Activated T-helper 1 cell treated with anti-CD3 and anti-CD28 coated beads, Interleukin-2, amount 50 U/mL, for 16 hours (primary cell): ENCODE data around the gene ARHGAP6.

Experiments
- DNase-seq, 2 donors: peaks; one replicate each; pipeline ENCODE4 v3.0.0-alpha.2; 2020; ENCODE audit warnings: low read depth in 1 of 2, low spot score in 1 of 2

Gene ARHGAP6

DNA sequence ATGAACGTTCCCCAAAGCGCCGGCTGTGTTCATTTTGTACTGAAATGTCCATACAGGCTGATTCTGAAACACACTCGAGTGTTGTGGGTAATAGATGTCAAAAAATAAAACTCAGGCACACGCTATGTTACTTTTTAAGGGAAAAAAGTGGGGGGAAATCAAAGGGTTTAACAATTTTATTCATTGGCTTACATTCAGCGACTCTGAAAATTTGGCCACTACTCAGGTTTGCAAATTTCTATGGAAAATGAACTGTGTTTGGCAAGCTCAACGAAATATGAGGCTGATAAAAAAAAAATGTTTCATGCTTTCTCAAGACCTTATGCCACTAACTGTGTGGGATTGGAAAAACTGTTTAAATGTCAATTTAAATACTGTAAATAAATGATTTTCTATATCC is 354.0 kb downstream of the ARHGAP6 start:
- DNase-seq, result no peak

GRCh38 chrX:11309220-11309619 is 356.5 kb downstream of the ARHGAP6 start:
- no peak for DNase-seq

GRCh38 chrX:11305641-11306040 is 360.1 kb downstream of the ARHGAP6 start:
- no peak for DNase-seq

GRCh38 chrX:11304829-11305228 is 360.9 kb downstream of the ARHGAP6 start:
- no peak for DNase-seq

- DNase-seq, result no peak
Observed at GRCh38 chrX:11298600-11298999, 367.1 kb downstream of the ARHGAP6 start.

DNA sequence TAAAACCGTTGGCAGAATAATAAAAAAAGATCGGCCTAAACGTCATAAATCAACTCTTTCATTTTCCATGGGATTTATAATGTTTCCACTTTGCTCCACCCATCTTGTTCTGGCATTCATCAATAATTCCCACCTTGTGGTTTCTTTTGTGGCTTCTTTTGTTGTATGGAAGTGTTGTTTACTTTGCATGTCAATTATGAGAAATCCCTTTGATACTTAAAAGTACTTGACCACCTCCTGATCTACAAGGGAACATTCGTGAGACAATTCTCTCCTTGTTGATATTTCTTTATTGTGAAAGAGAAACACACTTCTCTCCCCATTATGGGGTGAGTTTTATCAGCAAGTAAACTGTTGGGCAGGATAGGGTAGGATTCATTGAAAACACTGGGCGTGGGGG is 369.7 kb downstream of the ARHGAP6 start:
- DNase-seq, result no peak

DNA sequence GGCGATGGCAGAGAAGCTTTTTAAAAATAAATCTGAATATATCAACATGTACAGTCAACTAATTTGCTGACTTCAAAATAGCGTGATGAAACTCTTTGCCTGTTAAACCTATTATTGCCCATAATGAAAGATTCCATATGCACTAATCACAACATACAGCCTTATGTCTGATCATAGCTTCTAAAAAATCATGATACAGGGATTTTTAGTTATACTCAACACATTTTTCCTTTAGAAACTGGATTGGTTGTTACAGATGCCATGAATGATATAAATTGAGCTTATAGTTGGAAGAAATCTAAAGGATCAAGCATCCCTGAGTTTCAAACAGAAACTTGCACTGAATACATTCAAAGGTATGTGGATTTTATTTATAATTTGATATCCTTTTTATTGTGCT is 372.6 kb downstream of the ARHGAP6 start, which contains the start of gene AMELX:
AMELX (plus strand) TSS at position 301 of the 400 bp plus-strand sequence. CDS start 1,376 bp downstream, outside the sequence.
- DNase-seq, result no peak

GRCh38 chrX:11290416-11291102 is 375.2 kb downstream of the ARHGAP6 start:
- no peak for DNase-seq

- no peak for DNase-seq
Observed at GRCh38 chrX:11287505-11287904, 378.2 kb downstream of the ARHGAP6 start.

GRCh38 chrX:11285651-11286050 is 380.1 kb downstream of the ARHGAP6 start:
- no peak for DNase-seq

GRCh38 chrX:11282043-11282442 is 383.7 kb downstream of the ARHGAP6 start:
- no peak for DNase-seq

DNA sequence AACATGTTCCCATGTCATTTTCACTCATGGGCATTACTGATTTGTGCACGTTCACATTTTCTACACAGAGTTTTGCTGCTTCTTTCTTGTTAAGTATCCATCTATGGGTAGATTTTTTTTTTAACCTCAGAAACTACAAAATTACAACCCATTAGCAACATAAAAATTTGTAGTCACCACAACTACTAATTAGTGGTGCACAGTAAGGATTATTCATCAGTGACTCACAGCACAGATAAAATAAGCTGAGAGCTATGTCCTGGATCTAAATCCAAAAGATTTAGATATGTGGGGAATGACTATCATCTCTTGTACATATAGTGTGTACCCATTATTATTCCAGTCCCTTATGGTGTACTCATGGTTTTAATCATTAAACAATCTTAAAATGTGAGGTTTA is 392.2 kb downstream of the ARHGAP6 start:
- no peak for DNase-seq

DNA sequence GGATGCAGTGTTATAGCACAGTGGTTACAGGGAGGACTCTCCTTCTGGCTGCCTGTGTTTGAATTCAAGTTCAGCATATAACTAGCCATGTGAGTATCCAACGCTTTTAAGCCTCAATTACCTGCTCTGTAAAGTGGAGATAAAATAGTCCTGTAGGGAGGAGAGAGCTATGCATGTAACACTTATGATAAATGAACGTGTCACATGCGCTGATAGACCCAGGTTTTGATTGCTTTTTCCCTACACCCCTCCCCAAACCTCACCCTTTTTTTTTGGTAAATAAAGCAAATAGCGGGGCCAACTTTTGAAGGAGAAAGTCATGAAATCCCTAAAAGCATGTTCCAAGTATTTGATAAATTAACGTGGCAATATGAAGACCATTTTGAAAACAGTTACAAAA is 392.9 kb downstream of the ARHGAP6 start:
- DNase-seq, result no peak

GRCh38 chrX:11272290-11272689 is 393.4 kb downstream of the ARHGAP6 start:
- DNase-seq, result no peak

DNA sequence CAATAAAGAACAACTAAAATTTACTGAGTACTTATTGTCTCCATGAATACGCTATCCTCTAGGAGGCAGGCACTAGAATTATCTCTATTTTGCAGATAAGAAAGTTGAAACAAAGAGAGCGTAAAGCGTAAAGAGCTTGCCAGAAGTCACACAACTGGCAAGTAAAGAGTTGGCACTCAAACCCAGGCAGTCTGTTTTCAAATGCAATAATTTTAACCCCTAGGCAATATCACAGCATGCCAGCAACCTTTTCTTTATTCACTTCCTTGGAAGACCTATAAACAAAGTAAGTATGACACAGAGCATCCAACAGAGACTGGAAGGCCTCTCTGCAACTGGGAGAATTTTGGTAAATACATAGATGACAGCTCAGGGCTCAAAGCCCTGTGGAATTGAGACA is 395.7 kb downstream of the ARHGAP6 start:
- no peak for DNase-seq

DNA sequence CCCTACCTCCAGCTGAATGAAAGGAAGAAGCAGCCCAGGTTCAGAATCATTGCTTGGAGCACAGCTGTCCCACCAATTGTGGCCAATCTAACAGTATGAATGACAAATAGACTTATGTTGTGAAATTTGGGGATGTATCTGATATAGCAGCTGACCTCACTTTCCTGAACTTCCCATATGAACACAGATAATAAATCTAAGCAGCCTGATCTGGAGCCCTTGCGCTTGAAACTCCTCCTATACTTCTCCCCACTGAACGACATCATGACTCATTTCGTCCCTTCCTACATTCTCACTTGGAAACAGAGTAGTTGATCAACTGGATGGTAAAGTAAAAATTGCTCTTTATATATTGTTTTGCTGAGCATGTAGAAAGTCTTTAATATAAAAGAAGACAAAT is 396.7 kb downstream of the ARHGAP6 start:
- DNase-seq, result no peak

DNA sequence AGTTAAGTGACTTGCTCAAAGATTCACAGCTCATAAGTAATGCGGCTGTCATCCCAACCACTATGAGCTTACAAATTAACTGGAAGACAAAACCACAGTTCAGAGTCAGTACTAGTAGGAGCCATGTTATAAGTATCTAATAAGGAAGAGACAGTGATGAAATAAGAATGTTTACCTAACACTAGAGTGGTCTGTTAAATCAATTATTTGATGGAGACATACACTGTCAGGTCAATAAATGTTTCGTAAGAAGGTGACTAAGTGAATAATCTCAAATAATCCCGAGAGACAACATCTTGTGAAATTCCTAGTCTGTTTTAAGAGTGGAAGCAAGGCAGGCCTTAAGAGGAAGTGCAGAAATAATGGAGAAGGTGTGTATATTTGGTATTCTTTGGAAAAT is 398.3 kb downstream of the ARHGAP6 start:
- DNase-seq, result no peak

GRCh38 chrX:11266573-11267003 is 399.1 kb downstream of the ARHGAP6 start:
- no peak for DNase-seq

- DNase-seq, result no peak
Observed at GRCh38 chrX:11265352-11265751, 400.4 kb downstream of the ARHGAP6 start.

DNA sequence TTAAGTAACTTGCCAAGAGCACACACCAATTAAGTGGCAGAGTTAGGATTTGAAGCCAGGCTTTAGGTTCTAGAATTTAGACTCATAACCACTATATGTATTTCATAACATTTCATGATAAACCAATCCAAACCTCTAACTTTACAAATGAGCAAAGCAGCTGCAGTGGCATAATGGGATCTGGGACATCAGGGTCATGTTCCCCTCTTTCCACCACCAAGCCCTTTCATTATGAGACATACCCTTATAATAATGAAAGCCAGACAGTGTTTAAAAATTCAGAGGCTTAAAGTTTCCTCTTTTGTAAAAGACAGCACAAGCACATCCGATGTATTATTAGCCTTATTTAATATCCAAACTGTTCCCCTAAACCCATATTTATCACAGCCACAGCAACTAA is 400.8 kb downstream of the ARHGAP6 start:
- no peak for DNase-seq

DNA sequence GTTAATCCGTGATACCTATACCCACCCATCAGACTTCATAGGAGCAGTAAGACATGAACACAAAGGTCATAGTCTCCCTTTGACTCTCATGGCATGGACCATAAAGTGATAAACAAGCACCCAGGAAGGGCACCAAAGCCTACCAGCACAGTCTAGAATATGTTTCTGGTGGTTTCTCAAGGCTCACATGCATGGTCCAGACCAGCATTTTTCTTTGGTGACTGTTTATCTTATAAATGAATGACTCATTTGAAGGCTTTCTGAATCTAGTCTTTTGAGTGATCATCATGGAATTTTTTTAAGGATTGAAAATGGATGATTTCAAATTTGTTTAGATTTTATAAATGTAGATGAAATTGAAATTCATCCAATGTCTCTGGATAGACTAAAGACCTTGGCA is 404.5 kb downstream of the ARHGAP6 start:
- no peak for DNase-seq

DNA sequence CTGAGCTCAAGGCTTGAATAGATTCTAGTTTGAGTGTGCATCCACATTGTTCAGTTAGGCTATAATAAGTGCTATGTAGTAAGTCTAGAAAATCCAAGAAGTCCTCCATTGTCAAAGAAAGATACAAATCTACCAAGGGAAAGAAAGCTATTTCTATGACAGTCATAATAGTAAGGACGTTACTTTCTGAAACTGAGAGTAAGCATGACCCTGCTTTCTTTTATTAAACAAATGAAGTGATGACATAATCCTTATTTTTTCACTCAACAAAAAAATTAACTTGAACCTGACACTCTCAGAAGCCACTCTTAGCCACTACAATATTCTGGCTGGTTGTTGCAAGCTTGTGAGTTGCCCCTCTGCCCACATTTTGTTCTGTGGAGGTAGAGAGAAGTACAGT is 406.3 kb downstream of the ARHGAP6 start:
- DNase-seq, result no peak

- DNase-seq, result no peak
Observed at GRCh38 chrX:11257711-11258110, 408.0 kb downstream of the ARHGAP6 start.
